Epidermal melanocyte (primary cell): Measurements from ENCODE around the gene GPR171.

Source experiments
- DNase-seq: peaks from one replicate; pipeline ENCODE4 v3.0.0; 2011; ENCODE audit warnings: low spot score; ENCODE audit not compliant: insufficient read length

GPR171 gene

DNA sequence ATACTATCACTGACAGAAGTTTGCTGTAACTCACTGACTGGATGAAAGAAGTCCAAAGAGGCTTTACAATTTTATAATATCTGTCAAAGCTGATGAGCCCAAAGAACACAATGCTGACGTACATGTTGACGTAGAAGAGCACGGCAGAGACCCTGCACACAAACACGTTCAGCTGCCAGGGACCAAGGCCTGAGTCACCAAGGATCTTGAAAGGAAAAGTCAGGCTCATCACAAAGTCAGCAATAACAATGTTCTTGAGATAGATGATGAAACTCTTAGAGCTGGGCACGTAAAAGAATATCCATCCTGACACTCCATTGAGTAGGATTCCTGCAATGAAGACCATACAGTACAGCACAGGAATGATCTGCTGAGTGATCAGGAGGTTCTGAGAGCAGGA lies 10.9 kb upstream of the GPR171 start:
- DNase-seq: no peak

DNA sequence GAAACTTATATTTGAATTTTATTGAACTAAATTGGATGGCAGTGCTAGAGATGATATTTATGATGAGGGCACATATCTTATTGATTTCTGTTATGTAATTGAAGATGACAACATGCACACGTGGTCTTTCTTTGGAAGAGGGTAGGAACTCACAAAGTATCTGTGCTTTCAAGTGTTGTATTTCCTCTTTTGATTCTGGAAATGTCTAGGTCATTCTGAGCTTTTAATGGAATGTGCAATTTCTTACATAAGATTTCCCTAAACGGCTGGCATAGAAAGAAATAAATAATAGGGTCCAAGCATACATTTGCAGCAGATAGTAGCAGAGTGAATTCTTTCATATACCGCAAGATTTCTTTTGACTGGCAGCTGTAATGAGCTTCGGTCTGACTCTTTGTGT lies 10.1 kb upstream of the GPR171 start:
- DNase-seq: no peak

DNA sequence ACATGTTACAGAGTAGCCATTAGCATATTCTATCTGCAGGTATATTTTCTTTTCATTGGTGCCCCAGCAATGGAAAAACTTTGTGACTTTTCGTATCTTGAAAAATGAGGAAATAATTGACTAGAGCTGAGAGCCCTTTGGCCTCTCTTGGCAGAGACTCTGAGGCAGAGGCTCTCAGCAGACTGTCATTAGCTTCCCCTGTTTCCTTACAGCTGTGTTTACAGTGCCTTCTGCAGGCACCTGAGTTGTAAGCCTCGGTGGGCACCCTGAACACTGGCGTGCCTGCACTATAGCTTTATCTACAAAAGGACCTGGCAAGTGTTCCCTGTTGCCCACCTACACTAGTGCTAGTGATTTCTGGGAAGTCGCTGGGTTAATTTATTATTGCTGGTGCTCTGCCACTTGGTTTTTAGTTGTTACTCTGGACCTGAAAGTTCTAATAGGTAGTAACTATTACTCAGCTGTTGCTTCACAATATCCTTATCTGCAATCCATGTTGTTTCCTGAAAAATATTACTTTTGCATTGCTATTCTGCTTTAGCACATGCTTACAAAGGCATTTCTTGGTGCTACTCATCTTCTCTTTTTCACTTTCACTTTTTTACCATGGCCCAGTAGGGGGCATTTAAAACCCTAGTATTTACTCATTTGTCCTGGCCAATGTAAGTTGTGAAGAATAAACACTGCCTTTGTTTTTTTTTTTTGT lies 7.8 kb upstream of the GPR171 start:
- DNase-seq: no peak

DNA sequence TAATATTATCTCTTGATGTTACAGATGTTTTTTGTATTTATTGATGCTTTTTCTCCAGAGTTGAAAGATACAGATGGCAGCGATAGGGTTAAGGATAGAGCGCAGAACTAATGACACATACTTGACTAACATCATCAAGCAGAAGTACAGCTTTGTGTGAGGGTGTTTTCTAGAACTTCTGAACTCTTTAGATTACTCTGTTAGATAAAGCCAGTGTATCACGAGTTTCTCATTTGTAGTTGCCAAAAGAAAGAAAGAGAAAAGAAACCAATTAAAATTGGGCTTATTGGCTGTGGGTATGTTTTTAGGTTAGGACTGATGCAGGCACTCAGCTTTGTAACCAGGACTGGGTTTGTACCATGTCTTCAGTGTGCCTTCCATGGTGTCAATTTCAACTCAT lies 6.6 kb upstream of the GPR171 start:
- no peak for DNase-seq

GRCh38 chr3:151206201-151206600 lies 3.2 kb upstream of the GPR171 start:
- DNase-seq: no peak

DNA sequence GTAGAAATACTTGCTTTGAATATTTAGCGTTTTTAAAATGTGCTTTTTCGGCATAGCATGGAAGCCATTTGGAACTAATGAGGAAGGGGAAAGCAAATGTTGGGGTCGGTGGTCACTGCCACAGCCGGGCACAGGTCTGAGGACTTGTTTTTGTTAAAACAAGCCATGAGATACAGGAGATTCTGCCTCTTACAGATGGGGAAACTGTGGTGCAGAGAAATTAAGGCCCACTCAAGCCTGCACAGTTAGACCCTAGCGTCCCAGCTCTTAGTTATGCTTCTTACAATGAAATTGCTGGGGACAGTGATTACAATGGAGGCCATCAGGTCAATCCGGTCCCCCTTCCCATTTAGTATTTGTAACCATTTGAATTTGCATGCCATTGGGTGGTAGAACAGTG lies 2.5 kb upstream of the GPR171 start:
- no peak for DNase-seq

- DNase-seq: no peak
These were observed 1.8 kb upstream of the GPR171 start for GRCh38 chr3:151204530-151205402.

DNA sequence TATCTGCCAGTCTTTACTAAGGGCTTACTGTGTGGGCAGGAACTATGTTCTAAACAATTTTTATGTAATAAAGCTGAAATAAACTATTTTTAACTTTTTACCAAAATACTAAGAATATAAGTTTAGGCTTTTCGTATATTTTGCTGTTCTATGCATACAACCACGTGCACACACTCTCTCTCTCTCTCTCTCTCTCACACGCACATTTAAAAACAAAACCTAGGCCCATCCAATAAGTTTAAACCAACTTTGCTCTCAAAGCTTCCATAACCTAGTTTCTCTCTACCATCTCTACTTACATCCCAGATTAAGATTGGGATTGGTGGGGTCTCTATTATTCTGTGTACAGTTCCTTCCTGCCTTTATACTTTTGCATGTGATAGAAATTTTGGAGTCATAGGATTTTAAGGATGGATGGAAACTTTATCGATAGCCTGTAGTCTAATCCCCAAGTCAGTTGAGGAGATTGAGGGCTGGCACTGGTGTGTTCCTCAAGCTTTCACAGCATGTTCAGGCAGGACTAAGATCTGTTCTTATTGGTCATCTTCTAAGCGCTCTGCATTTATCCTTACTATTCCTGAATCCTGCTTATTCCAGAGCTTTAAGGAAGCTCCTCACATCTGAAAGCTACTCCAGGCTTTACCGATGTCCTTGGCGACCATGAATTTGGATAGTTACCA lies 1.8 kb downstream of the GPR171 start:
- no peak for DNase-seq

GRCh38 chr3:151200586-151200985 lies 2.4 kb downstream of the GPR171 start:
- no peak for DNase-seq

GRCh38 chr3:151199554-151200438 lies 3.2 kb downstream of the GPR171 start:
- no peak for DNase-seq

GRCh38 chr3:151198849-151199248 lies 4.2 kb downstream of the GPR171 start:
- no peak for DNase-seq

- no peak for DNase-seq
These were observed 4.8 kb downstream of the GPR171 start for GRCh38 chr3:151197981-151198767.

DNA sequence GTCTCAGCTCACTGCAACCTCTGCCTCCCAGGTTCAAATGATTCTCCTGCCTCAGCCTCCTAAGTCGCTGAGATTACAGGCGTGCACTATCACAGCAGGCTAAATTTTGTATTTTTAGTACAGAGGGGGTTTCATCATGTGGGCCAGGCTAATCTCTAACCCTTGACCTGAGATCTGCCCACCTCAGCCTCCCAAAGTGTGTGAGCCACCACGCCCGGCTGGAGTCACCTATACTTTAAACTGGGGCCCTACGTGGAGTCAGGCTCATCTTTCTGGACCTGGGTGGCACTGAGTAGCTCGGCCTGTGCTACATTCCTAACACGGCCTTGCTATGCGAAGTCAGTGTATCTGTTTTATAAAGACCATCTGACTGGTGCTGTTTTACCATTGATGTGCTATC lies 5.8 kb downstream of the GPR171 start:
- no peak for DNase-seq

GRCh38 chr3:151196434-151196833 lies 6.6 kb downstream of the GPR171 start:
- no peak for DNase-seq

DNA sequence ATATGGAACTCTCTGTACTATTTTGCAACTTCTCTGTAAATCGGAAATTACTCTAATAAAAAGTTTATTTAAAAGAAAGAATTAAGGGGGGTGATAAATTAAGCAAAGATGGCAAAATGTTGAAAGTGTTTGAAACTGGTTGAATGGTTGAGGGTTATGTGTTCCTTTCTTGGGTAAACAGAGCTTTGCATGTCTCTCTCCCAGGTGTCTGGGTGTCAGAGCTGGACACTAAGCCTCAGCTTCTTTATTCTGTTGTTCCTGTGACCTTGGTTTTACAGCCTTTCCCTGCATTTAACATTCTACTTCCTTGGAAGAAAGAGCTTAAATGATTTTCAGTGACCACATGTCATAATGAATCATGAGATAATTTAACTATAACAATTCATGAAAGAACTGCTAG lies 7.2 kb downstream of the GPR171 start:
- no peak for DNase-seq

DNA sequence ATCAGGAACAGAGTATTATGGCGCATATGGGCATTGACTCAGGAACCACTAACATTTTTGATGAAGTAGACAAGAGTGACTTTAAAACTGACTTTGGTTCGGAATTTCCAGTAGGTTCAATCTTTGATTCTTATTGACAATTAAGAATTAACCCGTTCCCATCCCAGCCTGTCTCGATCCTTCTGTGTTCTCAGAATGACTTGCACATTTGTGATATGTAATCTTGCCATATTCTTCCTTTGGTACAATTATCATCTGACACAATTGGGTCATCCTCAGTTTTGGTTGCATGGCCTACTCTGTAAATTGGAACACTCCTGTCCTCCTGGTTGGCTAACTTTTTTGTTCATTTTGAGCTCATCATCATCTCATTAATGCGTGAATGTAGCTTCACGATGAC lies 10.5 kb downstream of the GPR171 start:
- no peak for DNase-seq

DNA sequence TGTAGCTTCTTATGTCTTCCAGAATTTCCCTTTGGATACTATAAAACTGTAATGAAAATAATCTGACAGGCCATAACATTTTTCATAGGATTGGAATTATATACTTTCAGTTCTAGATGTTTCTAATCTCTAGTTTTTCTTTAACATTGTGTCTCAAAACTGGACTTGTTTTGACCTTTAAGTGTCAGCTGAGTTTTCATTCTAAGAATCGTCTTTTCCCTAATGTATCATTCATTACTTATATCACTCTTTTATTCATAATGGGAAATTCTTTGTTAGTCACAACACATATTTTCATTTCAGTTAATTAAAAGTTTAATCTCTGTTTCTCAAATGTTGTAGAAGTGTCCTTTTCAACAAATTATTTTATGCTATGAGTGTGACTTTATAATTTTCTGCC lies 11.9 kb downstream of the GPR171 start:
- no peak for DNase-seq

GRCh38 chr3:151183265-151183671 lies 19.7 kb downstream of the GPR171 start:
- DNase-seq: no peak

DNA sequence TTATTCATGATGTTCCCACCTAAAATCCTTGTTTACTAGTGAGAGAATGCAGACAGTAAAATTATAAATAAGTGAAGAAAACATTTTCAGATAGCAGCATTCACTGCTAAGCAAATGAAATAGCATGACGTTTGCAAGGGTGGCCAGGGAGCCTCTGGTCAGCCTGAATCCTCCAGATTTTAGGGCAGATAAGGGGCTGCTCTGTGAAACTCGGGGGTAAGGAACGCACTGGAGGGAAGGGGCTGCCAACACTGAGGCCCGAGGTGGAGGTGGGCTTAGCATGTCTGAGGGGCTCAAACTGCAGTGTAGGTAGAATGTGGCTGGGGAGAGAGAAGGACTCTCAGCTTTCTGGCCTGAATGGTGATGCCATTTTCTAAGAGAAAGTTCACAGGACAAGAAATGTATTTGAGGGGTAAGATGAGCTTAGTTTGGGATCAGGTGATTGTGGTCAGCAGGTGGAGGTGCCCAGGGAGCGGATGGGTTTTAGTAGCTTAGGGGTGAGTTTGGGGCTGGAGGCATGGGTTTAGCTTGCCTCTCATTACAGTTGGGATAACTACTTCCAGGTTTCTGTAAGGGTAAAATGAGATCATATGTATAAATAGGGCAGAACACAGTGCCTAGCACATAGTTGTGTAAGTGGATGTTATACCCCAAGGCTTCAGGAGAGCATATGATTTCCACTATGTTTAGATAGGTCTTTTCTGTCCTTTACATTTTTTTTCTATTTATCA lies 20.5 kb downstream of the GPR171 start:
- no peak for DNase-seq
